CD4-positive, alpha-beta T cell (primary cell): ENCODE measurements around the gene IPO11. TPM values are rescaled to one million over a fixed set of nuclear protein-coding genes. Genes with fewer than 3 reads are reported as not detected.

ENCODE experiments used
- ATAC-seq: fragments of 200-7000 bp; cut with Tn5 transposase; one replicate; pipeline ENCODE4 v1.10.0; 2022; ENCODE audit warnings: mild to moderate bottlenecking; ENCODE audit not compliant: poor library complexity
- CTCF ChIA-PET: fragments of 350-600 bp; sonication (Branson Sonifier 250); formaldehyde crosslinking; loops from one replicate; lab custom pipeline; 2021; ENCODE audit warnings: antibody characterized with exemption, inconsistent platforms; lab: Charles Lee
- POLR2A ChIA-PET: fragments of 350-600 bp; sonication (Branson Sonifier 250); formaldehyde crosslinking; loops from one replicate; lab custom pipeline; 2021; ENCODE audit warnings: antibody characterized with exemption, inconsistent platforms; lab: Charles Lee
- DNase-seq, 14 experiments: peaks; one replicate each; pipeline ENCODE4 v3.0.0-alpha.2; 2013 to 2020; ENCODE audit warnings: mixed read lengths in 2 of 14
- H3K27ac ChIP-seq, 2 donors: one replicate each; pipeline versions ENCODE4 v1.5.1 to v1.7.0; 2013; ENCODE audit warnings: low read length in 2 of 2, low read depth in 1 of 2, mild to moderate bottlenecking in 1 of 2
- H3K27me3 ChIP-seq, 2 experiments: 1 replicate in 1 of 2; 2 replicates in 1 of 2; pipeline versions ENCODE4 v1.6.1 to v1.7.0; 2013; ENCODE audit warnings: low read length in 2 of 2, control low read depth in 1 of 2, mild to moderate bottlenecking in 1 of 2, moderate library complexity in 1 of 2; ENCODE audit not compliant: insufficient read depth in 2 of 2, control insufficient read depth in 1 of 2
- H3K36me3 ChIP-seq: one replicate; pipeline ENCODE4 v1.6.1; 2013; ENCODE audit warnings: low read length, control low read depth; ENCODE audit not compliant: insufficient read depth
- H3K4me1 ChIP-seq: one replicate; pipeline ENCODE4 v1.6.1; 2013; ENCODE audit warnings: low read length, control low read depth; ENCODE audit not compliant: insufficient read depth
- H3K4me3 ChIP-seq: one replicate; pipeline ENCODE4 v1.5.1; 2013; ENCODE audit warnings: mild to moderate bottlenecking, low read length, moderate library complexity
- H3K9me3 ChIP-seq, 2 experiments: 1 replicate in 1 of 2; 2 replicates in 1 of 2; pipeline versions ENCODE4 v1.6.1 to v1.7.0; 2013; ENCODE audit warnings: low read length in 2 of 2, mild to moderate bottlenecking in 2 of 2, control low read depth in 1 of 2, moderate library complexity in 1 of 2; ENCODE audit not compliant: control insufficient read depth in 1 of 2, insufficient read depth in 1 of 2
- H3K27ac Mint-ChIP-seq: one replicate; pipeline ENCODE4 v1.8.0; 2020; ENCODE audit warnings: mixed read lengths
- H3K27me3 Mint-ChIP-seq: one replicate; pipeline ENCODE4 v1.8.0; 2021; ENCODE audit warnings: mixed read lengths
- H3K36me3 Mint-ChIP-seq: one replicate; pipeline ENCODE4 v1.8.0; 2021; ENCODE audit warnings: low read depth, mixed read lengths
- H3K4me1 Mint-ChIP-seq: one replicate; pipeline ENCODE4 v1.8.0; 2021; ENCODE audit warnings: low read depth, mixed read lengths
- H3K4me3 Mint-ChIP-seq: one replicate; pipeline ENCODE4 v1.8.0; 2020; ENCODE audit warnings: mild to moderate bottlenecking, mixed read lengths
- H3K9me3 Mint-ChIP-seq: one replicate; pipeline ENCODE4 v1.8.0; 2020; ENCODE audit warnings: mixed read lengths
- intact Hi-C, 2 experiments: fragments of 100-400 bp; cut with DNase I in 1 of 2; cut with micrococcal nuclease in 1 of 2; formaldehyde crosslinking; loops; one replicate each; pipeline versions ENCODE4 v1.15.1 to v1.9.0; 2023 to 2025; cut with DNase I, micrococcal nuclease
- total RNA-seq, 174 experiments: library from RNA in 2 of 174; stranded (reverse) in 2 of 174; gene quantifications; one replicate each; pipeline ENCODE4 v1.2.3 and lab custom pipeline; 2021 to 2026
- TF ChIP-seq, protein P1 (sequence below): fragments of 200-600 bp; IDR thresholded peaks from one replicate; pipeline ENCODE4 v1.8.0; 2022; ENCODE audit warnings: antibody characterized with exemption, mild to moderate bottlenecking

IPO11 gene
- total RNA-seq, 2 experiments from 2014 or later, result 15.1 to 16.1 TPM

DNA sequence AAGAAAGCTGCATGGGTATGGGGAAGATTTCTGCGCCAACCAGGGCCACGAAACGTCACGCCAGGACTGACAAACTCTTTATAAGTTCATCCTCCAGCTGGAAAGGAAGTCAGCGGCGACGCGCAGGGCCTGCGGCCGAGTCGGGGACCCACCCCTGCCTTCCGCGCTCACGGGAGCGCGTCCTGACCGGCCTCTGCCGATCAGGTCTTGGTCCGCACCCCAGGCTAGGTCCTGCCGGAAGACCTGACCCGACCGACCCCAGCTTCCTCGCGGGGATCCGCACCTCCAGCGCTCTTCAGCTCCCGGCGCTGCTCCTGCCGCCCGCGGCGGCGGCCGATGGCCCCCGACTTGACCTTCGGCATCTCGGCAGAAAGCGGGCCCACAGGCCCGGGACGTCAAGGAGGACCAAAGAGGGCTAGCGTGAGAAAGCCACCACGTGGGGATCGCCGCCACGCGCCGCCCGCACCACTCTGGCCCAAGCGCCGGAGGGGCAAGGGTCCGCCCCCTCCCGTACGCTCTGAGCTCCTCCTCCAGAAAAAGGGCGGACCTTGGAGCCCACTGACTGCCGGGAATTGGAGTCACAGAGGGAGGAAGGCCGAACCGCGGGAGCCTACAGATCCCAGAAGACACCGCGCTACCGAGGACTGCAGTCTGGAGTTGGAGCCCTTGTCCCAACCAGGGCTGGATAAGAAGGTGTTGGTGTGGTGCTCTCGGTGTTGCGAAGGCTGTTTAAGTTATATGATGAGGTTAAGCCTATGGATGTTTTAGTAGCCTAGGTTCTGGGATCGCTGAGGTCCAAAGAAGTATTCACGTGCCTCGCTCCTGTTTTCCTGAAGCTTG is 8.9 kb upstream of the IPO11 start, which contains the start of gene DIMT1:
Gene DIMT1, minus strand, starts transcription at position 495 of the 840 bp plus-strand sequence. Its CDS starts 133 bp downstream, at position 362.
- no peaks in the 10 kb centered on the region for H3K9me3 Mint-ChIP-seq

DNA sequence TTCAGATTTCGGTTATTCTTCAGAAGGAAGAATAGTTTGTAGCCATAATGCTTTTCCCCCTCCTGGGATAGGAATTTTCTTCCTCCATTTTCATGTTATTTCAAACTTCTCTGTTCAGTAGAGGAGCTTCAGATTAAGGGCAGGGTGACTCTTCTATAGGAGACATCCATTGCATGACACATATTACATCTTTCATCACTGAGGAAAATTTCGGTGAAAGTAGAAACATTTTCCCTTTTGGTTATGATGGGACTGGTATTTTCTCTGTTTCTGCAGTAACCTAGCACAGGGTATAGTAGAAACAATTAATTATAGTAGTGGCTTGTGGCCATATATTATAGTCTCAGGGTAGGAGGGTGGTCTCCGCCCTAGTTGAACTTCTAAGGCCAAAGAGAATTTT is 1.1 kb downstream of the IPO11 start:
- intact Hi-C loops, result loop anchor here in 1 of 2 experiments (2.0 to 10.0 kb wide), 5 partner anchors 13 to 1469 kb away; partner anchors contain the start of genes ERCC8, KIF2A, LRRC70 and NDUFAF2
- no peaks in the 10 kb centered on the region for H3K27me3 ChIP-seq
- H3K4me3 Mint-ChIP-seq, result peak overlapping the region; percentile 88
- H3K9me3 Mint-ChIP-seq, result no peaks in the 10 kb centered on the region
- peaks cover 4% of the 10 kb centered on the region for H3K36me3 ChIP-seq
- H3K36me3 Mint-ChIP-seq, result peaks cover 26% of the 10 kb centered on the region
- no peak for ATAC-seq
- POLR2A ChIA-PET, result interaction anchor here (2.1 to 2.9 kb wide), 2 partner anchors 10 to 108 kb away, joined by 8 to 82 read pairs; partner anchors contain the start of genes DIMT1 and KIF2A
- H3K4me1 Mint-ChIP-seq, result peaks cover 35% of the 10 kb centered on the region
- H3K27ac ChIP-seq, result no peak overlapping the region
- no peaks in the 10 kb centered on the region for H3K27me3 Mint-ChIP-seq
- H3K9me3 ChIP-seq, result no peaks in the 10 kb centered on the region
- no peak for DNase-seq
- peak overlapping the region; percentile 86 for H3K4me3 ChIP-seq
- H3K4me1 ChIP-seq, result peaks cover 14% of the 10 kb centered on the region
- CTCF ChIA-PET, result no interaction called here
- H3K27ac Mint-ChIP-seq, result peak overlapping the region; percentile 78
- TF ChIP-seq, protein P1, sequence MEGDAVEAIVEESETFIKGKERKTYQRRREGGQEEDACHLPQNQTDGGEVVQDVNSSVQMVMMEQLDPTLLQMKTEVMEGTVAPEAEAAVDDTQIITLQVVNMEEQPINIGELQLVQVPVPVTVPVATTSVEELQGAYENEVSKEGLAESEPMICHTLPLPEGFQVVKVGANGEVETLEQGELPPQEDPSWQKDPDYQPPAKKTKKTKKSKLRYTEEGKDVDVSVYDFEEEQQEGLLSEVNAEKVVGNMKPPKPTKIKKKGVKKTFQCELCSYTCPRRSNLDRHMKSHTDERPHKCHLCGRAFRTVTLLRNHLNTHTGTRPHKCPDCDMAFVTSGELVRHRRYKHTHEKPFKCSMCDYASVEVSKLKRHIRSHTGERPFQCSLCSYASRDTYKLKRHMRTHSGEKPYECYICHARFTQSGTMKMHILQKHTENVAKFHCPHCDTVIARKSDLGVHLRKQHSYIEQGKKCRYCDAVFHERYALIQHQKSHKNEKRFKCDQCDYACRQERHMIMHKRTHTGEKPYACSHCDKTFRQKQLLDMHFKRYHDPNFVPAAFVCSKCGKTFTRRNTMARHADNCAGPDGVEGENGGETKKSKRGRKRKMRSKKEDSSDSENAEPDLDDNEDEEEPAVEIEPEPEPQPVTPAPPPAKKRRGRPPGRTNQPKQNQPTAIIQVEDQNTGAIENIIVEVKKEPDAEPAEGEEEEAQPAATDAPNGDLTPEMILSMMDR, result no peak

More for the DNA sequence above, 8.9 kb upstream of the IPO11 start, which contains the start of gene DIMT1:
- ChIA-PET CTCF (interaction anchor here (1.2 kb wide), 1 partner anchor 9 kb away, joined by 5 read pairs; the partner anchor contains the start of gene IPO11), POLR2A (interaction anchor here (0.6 to 3.4 kb wide), 27 partner anchors 8 to 1718 kb away, joined by 3 to 82 read pairs (median 4); partner anchors contain the start of genes IPO11, KIF2A and ZSWIM6)
- H3K4me1 Mint-ChIP-seq, result peaks cover 31% of the 10 kb centered on the region
- intact Hi-C loops, result loop anchor here (1.0 to 5.0 kb wide), 3 partner anchors 9 to 103 kb away; partner anchors contain the start of genes IPO11 (in 2 of the 2) and KIF2A (in 1 of the 2)
- H3K4me3 ChIP-seq, result peak within 1 kb of the TSS; percentile 95
- no peaks in the 10 kb centered on the region for H3K27me3 Mint-ChIP-seq
- peaks cover 38% of the 10 kb centered on the region for H3K36me3 Mint-ChIP-seq
- no peaks in the 10 kb centered on the region for H3K9me3 ChIP-seq
- peak within 1 kb of the TSS; percentile 91 to 96 for H3K27ac ChIP-seq
- H3K27me3 ChIP-seq, result no peaks in the 10 kb centered on the region
- peak; percentile 97 for ATAC-seq
- peak; percentile 83 to 96 (median 88) for DNase-seq
- peak within 1 kb of the TSS; percentile 89 for H3K27ac Mint-ChIP-seq
- TF ChIP-seq, protein P1, result no peak
- peaks cover 12% of the 10 kb centered on the region for H3K36me3 ChIP-seq
- peak within 1 kb of the TSS; percentile 97 for H3K4me3 Mint-ChIP-seq
- H3K4me1 ChIP-seq, result peaks cover 4% of the 10 kb centered on the region

DNA sequence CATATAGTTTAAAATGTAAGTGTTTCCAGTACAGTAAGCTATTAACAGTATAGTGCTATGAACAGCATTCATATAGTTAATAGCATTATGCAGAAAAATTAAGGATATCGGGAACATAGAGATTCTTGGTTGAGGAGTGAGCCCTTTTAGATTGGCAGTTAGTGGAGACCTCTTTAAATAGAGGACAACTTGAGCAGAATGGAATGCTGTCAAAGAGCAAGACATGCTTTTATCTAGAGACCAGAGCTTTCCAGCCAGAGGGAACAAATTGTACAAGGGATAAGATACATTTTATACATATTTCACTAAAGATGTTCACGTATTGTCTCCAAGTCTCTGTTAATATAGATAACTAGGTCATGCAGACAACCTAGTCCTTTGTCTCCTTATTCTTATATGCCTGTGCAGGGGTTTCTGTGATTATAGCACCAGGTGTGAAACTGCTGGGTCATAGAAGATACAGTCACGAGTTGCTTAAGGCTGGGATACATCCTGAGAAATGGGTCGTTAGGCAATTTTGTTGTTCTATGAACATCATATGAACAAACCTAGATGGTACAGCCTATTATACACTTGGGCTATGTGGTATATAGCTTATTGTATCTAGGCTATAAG is 6.0 kb downstream of the IPO11 start:
- no peak for ATAC-seq
- Mint-ChIP-seq H3K9me3 (no peaks in the 10 kb centered on the region), H3K36me3 (peaks cover 24% of the 10 kb centered on the region), H3K4me3 (no peak overlapping the region), H3K4me1 (peaks cover 54% of the 10 kb centered on the region), H3K27me3 (no peaks in the 10 kb centered on the region), H3K27ac (no peak overlapping the region)
- Histone ChIP-seq H3K4me3 (no peak overlapping the region), H3K4me1 (peaks cover under 1% of the 10 kb centered on the region), H3K27ac (no peak overlapping the region), H3K9me3 (no peaks in the 10 kb centered on the region), H3K36me3 (peaks cover 4% of the 10 kb centered on the region), H3K27me3 (no peaks in the 10 kb centered on the region)
- no peak for DNase-seq
- POLR2A ChIA-PET, result no interaction called here
- CTCF ChIA-PET, result interaction anchor here (1.2 kb wide), 1 partner anchor 25 kb away, joined by 3 read pairs; no protein-coding TSS in a partner anchor
- TF ChIP-seq, protein P1, result no peak
- intact Hi-C loops, result loop anchor here in 1 of 2 experiments (10.0 kb wide), 2 partner anchors 1084 to 1474 kb away; partner anchors contain the start of genes ERCC8, NDUFAF2 and ZSWIM6
